Stimulated activated CD4-positive, alpha-beta T cell treated with anti-CD3 and anti-CD28 coated beads, TNF-alpha, amount 100 ng/mL, for 1 hour (primary cell): ENCODE measurements around the gene DYNLRB1.

ENCODE experiments used
- DNase-seq, 3 donors: peaks; one replicate each; pipeline ENCODE4 v3.0.0-alpha.2; 2020; ENCODE audit warnings: low read depth in 3 of 3, low spot score in 1 of 3

The DYNLRB1 gene

DNA sequence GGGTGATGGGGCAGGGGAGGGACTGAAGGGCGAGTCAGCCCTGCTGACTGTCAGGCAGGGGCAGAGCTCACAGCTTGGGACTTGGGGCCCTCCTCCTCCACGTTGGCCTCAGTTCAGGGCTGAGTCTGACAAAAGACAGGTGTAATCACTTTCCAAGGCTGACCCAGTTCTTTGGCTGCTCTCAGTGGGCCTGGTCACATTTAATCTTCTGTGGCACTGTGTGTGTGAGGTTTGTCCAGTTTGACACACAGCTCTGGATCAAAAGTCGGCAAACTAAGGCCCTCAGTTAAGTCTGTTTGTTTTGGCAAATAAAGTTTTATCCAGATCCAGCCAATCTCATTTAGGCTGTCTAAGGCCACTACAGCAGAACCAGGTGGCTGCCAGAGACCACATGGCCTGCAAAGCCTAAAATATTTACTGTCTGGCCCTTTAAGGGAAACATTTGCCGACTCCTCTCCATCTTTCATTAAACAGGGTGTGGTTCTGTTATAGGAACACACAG lies 37.2 kb downstream of the DYNLRB1 start:
- no peak for DNase-seq

DNA sequence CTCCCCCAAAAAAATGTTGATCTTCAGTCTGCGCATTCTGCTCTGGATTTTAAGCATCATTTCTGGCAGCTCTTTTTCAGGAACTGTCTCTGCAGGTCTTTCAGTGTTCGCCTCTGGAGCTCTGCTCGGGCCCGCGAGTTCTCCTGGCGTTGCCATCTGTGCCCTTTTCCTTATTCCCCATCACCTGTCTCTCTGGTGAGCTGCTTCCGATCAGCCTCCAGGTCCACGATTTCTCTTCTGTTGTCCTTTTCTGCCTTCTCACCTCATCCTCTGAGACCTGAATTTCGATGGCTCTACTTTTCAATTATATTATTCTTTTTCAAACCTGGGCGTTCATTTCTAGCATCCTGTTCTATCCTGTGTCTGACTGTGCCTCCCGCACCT lies 41.7 kb downstream of the DYNLRB1 start:
- no peak for DNase-seq

DNA sequence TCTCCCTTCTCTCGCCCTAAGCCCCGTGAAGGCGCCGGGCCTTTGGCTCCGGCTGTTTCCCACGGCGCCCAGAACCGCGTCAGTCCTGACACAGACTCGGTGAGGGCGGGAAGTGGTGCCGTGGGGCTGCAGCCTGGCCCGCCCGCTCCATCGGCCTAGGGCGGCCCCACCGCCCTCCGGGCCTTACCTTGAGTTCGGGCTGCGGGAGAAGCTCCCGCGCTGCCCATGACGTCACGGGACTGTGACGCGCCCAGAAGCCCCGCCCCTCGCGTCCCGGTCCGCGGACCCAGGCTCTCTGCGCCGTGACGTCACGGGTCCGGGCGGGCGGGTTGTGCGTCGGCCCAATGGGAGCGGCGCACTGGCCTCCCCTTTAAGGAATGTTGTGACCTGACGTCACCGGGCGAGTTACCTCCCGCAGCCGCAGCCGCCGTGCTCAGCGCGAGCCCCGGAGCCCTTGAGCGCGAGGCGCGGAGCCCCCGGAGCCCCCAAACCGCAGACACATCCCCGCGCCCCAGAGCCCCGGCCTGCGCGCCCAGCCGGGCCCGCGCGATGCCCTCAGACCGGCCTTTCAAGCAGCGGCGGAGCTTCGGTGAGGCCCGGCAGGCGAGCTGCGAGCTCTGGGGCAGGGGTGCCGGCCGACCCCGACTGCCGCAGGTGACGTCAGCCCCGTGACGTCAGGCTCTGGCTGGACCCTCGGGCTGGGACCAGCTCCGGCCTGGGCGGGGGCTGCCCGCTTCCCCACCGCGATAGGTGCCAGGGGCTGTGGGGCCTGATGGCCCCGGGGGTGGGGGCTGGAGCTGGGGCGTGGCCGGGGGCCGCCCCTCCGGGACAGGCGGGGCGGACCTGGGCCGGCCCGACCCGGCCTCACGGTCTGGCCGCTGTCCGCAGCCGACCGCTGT lies 42.3 kb downstream of the DYNLRB1 start, which contains the start of gene MAP1LC3A:
MAP1LC3A (plus strand) TSS at position 399 of the 899 bp plus-strand sequence; CDS start at position 550, 151 bp downstream.
- DNase-seq = peak; percentile 80 to 89 (median 82)

- no peak for DNase-seq
Measured at GRCh38 chr20:34559311-34560140, 43.3 kb downstream of the DYNLRB1 start.

DNA sequence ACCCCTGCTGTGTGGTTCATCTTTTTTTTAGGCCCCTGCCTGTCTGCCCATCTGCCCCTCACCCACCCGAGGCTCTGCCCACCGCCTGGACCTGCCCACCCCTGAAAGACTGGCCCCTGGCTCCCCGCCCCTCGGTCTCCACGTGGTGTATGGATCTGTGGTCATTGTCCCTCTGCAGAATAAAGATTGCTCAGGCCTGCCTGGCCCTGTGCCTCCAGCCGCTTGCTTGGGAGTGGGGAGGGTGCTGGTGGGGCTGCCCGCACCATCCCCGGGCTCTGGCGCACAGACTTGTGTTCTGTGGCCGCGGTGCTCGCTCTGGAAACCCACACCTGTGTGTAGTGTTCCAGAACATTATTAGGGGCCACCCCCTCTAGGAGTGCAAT lies 43.9 kb downstream of the DYNLRB1 start:
- no peak for DNase-seq

DNA sequence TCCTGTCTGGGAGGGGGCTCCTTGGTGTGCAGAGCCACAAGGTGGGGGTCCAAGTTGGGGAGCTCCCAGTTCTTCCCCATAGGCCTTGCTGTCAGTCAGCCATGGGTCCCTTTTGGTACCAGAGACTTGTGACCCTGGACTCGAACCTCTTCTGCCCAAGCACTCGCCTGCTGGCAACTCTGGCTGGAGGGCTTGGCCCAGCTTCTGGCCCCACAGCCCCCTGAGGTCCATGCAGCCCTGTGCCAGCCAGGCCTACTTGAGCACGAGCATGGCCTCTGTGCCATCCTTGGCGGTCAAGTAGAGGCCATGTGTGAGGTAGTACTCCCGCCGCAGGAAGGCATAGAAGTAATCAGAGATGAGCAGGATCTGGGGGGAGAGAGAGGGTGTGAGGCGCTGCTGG lies 44.4 kb downstream of the DYNLRB1 start:
- DNase-seq = no peak

DNA sequence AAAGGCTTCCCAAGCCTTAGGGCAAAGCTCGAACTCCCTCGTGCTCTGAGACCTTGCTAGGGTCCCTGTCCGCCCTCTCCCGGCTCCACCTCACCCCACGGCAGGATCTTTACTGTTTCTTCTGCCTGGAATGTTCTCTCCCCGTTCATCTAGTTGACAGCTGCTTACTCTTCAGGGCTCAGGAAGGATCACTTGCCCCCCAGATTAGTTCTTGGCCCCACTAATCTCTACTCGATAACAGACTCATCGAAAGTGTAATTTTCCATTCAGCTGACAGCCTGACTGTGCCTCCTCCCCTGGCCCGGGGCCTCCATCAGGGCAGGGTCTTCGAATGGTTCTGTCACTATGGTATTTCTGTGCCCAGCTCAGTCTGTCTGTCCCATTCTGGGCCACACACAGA lies 45.4 kb downstream of the DYNLRB1 start:
- no peak for DNase-seq

DNA sequence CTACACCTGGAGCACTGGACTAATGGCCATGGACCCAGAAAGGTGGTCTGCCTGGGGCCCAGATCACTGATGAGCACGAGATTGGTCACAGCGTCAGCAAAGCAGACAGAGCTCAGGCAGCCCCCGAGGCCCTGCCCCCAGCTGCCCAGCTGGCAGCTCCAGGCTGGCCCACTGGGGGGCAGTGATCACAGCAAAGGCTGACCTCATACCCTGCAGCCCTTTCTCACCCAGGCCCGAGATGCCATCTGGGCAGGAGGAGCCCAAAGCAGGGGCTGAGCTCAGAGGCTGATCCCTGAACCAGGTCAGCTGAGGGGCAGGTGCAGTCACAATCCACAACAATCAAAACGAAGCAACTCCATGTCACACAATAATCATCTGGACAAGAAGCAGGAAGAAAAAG lies 46.4 kb downstream of the DYNLRB1 start:
- DNase-seq = no peak

- no peak for DNase-seq
Measured at GRCh38 chr20:34564833-34565232, 48.6 kb downstream of the DYNLRB1 start.

GRCh38 chr20:34566978-34567891 lies 51.0 kb downstream of the DYNLRB1 start:
- no peak for DNase-seq

GRCh38 chr20:34567892-34568865 lies 52.0 kb downstream of the DYNLRB1 start:
- no peak for DNase-seq

DNA sequence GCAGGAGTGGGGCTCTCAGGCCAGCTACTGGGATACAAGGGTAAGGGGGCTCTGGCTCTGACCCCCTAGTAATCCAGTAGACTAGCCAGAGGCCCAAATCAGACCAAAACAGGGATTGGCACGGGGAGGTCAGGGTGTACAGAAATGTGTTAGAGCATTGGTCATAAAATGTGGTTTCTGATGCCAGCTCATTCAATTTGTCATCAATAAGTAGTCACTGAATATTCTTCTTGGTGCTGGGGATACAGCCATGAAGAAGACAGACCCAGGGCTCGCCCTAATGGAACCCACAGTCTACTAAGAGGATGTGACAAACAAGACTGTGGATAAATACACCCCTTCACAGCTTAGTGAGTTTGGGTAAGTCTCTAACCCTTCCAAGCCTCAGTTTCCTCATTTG lies 53.4 kb downstream of the DYNLRB1 start:
- DNase-seq = no peak

GRCh38 chr20:34570859-34571306 lies 54.7 kb downstream of the DYNLRB1 start:
- no peak for DNase-seq

DNA sequence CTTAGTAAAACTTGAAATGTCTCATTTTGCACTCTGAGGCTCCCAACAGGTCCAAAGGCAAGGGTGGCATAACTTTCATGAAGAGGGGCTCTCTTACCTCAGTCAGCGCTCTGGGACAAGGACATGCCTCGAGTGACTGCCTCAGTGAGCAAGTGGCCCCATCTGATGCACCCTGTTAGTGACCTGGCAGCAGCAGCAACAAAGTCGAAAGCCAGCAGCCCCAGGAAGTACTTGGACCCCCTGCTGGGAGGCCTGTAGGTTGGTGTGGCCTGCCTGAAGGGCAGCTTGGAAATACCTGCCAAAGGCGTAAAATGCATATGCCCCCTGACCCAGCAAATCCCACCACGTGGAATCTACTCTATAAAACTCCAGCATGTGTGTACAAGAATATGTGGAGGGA lies 55.5 kb downstream of the DYNLRB1 start:
- no peak for DNase-seq

DNA sequence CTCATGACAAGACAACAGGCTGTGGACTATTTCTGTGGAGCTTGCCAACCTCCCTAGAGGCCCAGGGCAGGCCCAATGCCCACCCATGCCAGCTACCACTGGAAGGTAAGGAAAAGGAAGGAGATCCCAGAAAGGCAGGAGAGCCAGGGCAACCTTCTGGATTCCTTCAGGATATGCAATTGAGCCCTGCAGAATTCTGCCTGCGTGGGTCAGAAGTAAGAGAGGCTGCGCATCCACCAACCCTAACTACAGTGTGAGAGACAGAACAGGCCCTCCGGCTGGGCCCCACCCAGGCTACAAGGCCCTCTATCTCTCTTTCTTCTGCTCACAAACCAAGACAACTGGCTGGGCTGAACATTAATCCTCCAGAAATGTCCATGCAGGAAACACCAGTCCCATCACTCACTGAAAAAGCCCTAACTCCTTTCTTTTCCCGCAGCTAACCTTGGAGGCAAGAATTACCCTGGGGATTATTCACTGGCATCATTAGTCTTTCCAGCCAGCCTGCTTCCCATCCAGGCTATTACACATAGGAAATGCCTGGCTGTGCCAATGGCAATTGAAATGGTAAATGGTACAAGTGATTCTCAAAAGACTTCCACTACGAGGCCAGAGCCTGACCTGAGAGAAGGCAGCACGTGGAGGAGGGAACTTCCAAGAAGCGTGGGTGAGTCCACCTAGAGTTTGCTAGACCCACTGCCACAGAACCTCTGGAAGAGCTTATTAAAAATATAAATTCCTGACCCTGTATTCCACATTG lies 57.5 kb downstream of the DYNLRB1 start:
- no peak for DNase-seq

DNA sequence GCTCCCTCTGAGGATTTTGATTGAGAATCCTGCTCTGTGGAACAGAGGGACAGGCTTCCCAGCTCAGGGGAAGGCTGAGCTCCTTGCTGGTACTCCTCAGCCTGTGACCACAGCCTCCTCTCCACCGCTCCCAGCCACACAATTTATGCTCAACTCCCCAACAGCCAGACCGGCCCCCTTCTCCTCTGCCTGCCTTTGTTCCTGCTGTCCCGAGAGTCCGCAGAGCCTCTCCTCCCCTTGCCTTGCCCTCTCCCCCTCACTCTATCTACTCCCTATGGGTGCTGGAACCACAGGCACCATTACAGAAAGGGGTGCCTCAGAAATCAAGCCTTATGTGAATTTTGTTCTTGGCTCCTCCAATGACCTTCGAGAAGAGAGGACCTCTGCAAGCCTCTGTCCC lies 58.2 kb downstream of the DYNLRB1 start:
- no peak for DNase-seq

DNA sequence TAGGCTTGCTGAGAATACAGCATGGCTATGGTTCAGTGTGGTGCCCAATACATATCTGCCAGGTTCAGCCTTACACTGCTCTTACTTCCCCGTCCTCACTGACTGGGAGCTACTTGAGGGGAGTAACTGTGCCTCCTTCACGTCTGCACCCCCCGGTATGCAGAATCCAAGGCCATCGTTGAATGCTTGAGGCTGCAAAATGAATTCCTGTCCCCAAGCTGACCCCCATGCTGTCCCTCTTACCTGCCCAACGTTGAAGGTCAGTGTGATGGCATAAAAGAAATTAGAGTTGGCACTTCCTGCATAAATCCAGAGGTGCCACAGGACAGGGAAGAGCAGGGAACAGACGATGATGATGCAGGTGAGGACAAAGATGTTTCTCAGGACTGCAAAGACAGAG lies 58.6 kb downstream of the DYNLRB1 start:
- no peak for DNase-seq

DNA sequence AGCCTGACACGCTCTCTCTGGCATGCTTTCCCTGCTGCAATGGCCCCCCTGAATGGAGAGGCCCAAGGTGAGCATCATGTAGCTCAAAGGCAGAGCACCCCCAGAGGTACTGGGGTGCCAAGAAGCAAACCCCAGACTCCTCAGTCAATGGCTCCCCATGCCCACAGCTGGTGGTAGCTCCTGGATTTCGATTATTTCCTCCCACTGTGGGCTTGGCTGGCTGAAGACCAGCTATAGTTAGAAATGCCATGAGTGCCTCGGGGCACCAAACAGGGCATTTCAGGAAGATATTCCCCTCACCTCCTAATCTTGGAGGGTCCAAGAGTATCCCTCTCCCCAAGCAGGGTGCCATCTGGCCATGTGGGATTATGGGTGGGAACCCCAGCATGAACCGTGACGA lies 59.0 kb downstream of the DYNLRB1 start:
- DNase-seq = no peak

GRCh38 chr20:34575756-34576155 lies 59.5 kb downstream of the DYNLRB1 start:
- no peak for DNase-seq
